Measurements from ENCODE around the gene NCOA4. TPM values are rescaled to one million over a fixed set of nuclear protein-coding genes. Genes with fewer than 3 reads are reported as not detected.
"Not testable (repeated sequence)": the region's sequence is repeated elsewhere in the genome, so short reads cannot be mapped to it uniquely, and the experiment has no call there.

The NCOA4 gene
- total RNA-seq, 2 donors from 2014 or later, result 157 to 200 TPM

- Histone ChIP-seq H3K9me3 (ENCODE audit: control insufficient read depth, low read length) (peaks cover 28% of the 10 kb centered on the region), H3K4me1 (ENCODE audit: control insufficient read depth, insufficient read depth, low read length) (no peaks in the 10 kb centered on the region), H3K9ac (ENCODE audit: extremely low read depth, low read length, poor library complexity, severe bottlenecking) (no peak overlapping the region), H3K36me3 (ENCODE audit: control insufficient read depth, insufficient read depth, low read length) (peaks cover 70% of the 10 kb centered on the region), H3K27ac (ENCODE audit: low read depth, low read length) (no peak overlapping the region), H3K4me3 (ENCODE audit: low read length) (no peak overlapping the region), H3K27me3 (ENCODE audit: control insufficient read depth, insufficient read depth, low read length, poor library complexity, severe bottlenecking) (no peaks in the 10 kb centered on the region)
- H3K9me3 Mint-ChIP-seq, result peaks cover 19% of the 10 kb centered on the region
- H3K4me1 Mint-ChIP-seq, result peaks cover 1% of the 10 kb centered on the region
- no peaks in the 10 kb centered on the region for H3K27me3 Mint-ChIP-seq (ENCODE audit: insufficient read depth)
- H3K27ac Mint-ChIP-seq, result no peak overlapping the region
- no peak for TF ChIP-seq CTCF (conservative IDR thresholded peaks at IDR 0.05)
- no peak for DNase-seq
- no peak overlapping the region for H3K4me3 Mint-ChIP-seq
- WGBS, 2 experiments (ENCODE audit: insufficient coverage in 1 of 2, insufficient read length in 1 of 2), result 87 to 94% methylated on average over 3 to 4 of the region's 4 CpGs
- H3K36me3 Mint-ChIP-seq (ENCODE audit: low read depth), result peaks cover 81% of the 10 kb centered on the region
Measured at GRCh38 chr10:45997557-45997956, 32.9 kb downstream of the NCOA4 start.

- H3K4me3 Mint-ChIP-seq; H3K4me3 ChIP-seq (ENCODE audit: low read length); H3K9me3 ChIP-seq (ENCODE audit: control insufficient read depth, low read length); H3K27ac ChIP-seq (ENCODE audit: low read depth, low read length); H3K9ac ChIP-seq (ENCODE audit: extremely low read depth, low read length, poor library complexity, severe bottlenecking); H3K27ac Mint-ChIP-seq; H3K27me3 Mint-ChIP-seq (ENCODE audit: insufficient read depth); H3K27me3 ChIP-seq (ENCODE audit: control insufficient read depth, insufficient read depth, low read length, poor library complexity, severe bottlenecking); H3K9me3 Mint-ChIP-seq; H3K4me1 ChIP-seq (ENCODE audit: control insufficient read depth, insufficient read depth, low read length); DNase-seq; H3K4me1 Mint-ChIP-seq: not testable (repeated sequence)
- peaks cover 35% of the 10 kb centered on the region for H3K36me3 ChIP-seq (ENCODE audit: control insufficient read depth, insufficient read depth, low read length)
- peaks cover 34% of the 10 kb centered on the region for H3K36me3 Mint-ChIP-seq (ENCODE audit: low read depth)
- WGBS, 2 experiments (ENCODE audit: insufficient coverage in 1 of 2, insufficient read length in 1 of 2), result 91 to 92% methylated on average over 2 to 3 of the region's 3 CpGs
Measured at GRCh38 chr10:45985590-45985989, 44.8 kb downstream of the NCOA4 start.

- not testable (repeated sequence) for H3K27ac Mint-ChIP-seq; DNase-seq; H3K4me1 Mint-ChIP-seq; H3K9me3 Mint-ChIP-seq; H3K27ac ChIP-seq (ENCODE audit: low read depth, low read length); H3K9me3 ChIP-seq (ENCODE audit: control insufficient read depth, low read length); H3K27me3 ChIP-seq (ENCODE audit: control insufficient read depth, insufficient read depth, low read length, poor library complexity, severe bottlenecking); H3K4me1 ChIP-seq (ENCODE audit: control insufficient read depth, insufficient read depth, low read length); H3K4me3 ChIP-seq (ENCODE audit: low read length); H3K27me3 Mint-ChIP-seq (ENCODE audit: insufficient read depth); H3K4me3 Mint-ChIP-seq; H3K9ac ChIP-seq (ENCODE audit: extremely low read depth, low read length, poor library complexity, severe bottlenecking)
- peaks cover 28% of the 10 kb centered on the region for H3K36me3 ChIP-seq (ENCODE audit: control insufficient read depth, insufficient read depth, low read length)
- H3K36me3 Mint-ChIP-seq (ENCODE audit: low read depth), result peaks cover 28% of the 10 kb centered on the region
- WGBS, 2 experiments (ENCODE audit: insufficient coverage in 1 of 2, insufficient read length in 1 of 2), result 95% methylated on average over 2 of the region's 2 CpGs; no CpG with 5 or more reads in 1 of the 2 experiments
Measured at GRCh38 chr10:45984473-45984872, 46.0 kb downstream of the NCOA4 start.

DNA sequence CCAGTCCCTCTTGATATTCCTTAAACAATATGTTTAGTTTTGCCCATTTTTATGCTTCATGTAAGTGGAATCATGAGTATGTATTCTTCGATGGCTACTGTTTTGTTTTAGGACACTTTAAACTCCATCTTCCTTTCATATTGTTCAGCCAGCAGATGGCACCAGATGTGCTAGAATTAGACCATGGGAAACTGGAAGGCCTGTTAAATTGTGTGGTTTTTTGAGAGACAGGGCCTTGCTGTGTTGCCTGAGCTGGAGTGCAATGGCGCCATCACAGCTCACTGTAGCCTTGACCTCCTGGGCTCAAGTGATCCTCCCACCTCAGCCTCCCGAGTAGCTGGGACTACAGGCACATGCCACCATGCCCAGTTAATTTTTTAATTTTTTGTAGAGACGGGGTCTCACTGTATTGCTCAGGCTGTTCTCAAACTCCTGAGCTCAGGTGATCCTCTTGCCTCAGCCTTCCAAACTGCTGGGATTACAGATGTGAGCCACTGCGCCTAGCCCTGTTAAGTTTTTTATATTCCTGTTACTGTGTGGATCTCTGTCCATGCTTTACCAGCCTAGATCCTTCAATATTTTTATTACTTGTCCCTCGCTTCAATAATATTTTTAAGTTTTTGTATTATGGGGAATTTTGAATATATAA is 46.8 kb downstream of the NCOA4 start:
- peak; percentile 52 for DNase-seq
- H3K4me1 ChIP-seq (ENCODE audit: control insufficient read depth, insufficient read depth, low read length); H3K27me3 ChIP-seq (ENCODE audit: control insufficient read depth, insufficient read depth, low read length, poor library complexity, severe bottlenecking); H3K4me3 Mint-ChIP-seq; H3K9me3 ChIP-seq (ENCODE audit: control insufficient read depth, low read length); H3K9me3 Mint-ChIP-seq; H3K27me3 Mint-ChIP-seq (ENCODE audit: insufficient read depth); H3K27ac ChIP-seq (ENCODE audit: low read depth, low read length); H3K4me1 Mint-ChIP-seq; H3K9ac ChIP-seq (ENCODE audit: extremely low read depth, low read length, poor library complexity, severe bottlenecking); H3K4me3 ChIP-seq (ENCODE audit: low read length); H3K27ac Mint-ChIP-seq: not testable (repeated sequence)
- peaks cover 27% of the 10 kb centered on the region for H3K36me3 ChIP-seq (ENCODE audit: control insufficient read depth, insufficient read depth, low read length)
- H3K36me3 Mint-ChIP-seq (ENCODE audit: low read depth), result peaks cover 26% of the 10 kb centered on the region
- peak; percentile 64 for TF ChIP-seq CTCF (conservative IDR thresholded peaks at IDR 0.05)
- WGBS, 2 experiments (ENCODE audit: insufficient coverage in 1 of 2, insufficient read length in 1 of 2), result 71% methylated on average over 3 of the region's 6 CpGs; no CpG with 5 or more reads in 1 of the 2 experiments

DNA sequence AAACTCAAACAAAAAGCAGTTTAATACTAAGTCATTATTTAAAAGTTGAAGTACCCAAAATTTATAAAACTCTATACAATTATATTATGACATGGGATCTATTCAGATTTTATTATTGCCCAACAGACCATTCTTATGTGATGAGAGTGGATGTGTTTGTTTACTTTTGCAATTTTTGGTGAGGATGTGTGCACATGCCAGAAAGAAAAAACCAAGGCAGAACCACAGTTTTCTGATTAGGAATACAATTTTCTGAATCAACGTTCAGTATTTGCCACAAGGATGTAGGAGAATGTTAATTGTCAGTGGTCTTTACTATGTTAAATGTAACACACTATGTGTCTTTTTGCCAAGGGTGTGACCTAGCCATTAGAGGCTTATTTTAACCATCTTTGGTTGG is 49.1 kb downstream of the NCOA4 start:
- H3K4me3 Mint-ChIP-seq; H3K4me1 ChIP-seq (ENCODE audit: control insufficient read depth, insufficient read depth, low read length); DNase-seq; H3K9me3 ChIP-seq (ENCODE audit: control insufficient read depth, low read length); H3K27me3 Mint-ChIP-seq (ENCODE audit: insufficient read depth); H3K4me3 ChIP-seq (ENCODE audit: low read length); H3K27ac Mint-ChIP-seq; H3K9me3 Mint-ChIP-seq; H3K27me3 ChIP-seq (ENCODE audit: control insufficient read depth, insufficient read depth, low read length, poor library complexity, severe bottlenecking); H3K27ac ChIP-seq (ENCODE audit: low read depth, low read length); H3K4me1 Mint-ChIP-seq; H3K9ac ChIP-seq (ENCODE audit: extremely low read depth, low read length, poor library complexity, severe bottlenecking): not testable (repeated sequence)
- peaks cover 31% of the 10 kb centered on the region for H3K36me3 ChIP-seq (ENCODE audit: control insufficient read depth, insufficient read depth, low read length)
- WGBS, 2 experiments (ENCODE audit: insufficient coverage in 1 of 2, insufficient read length in 1 of 2), result 80 to 100% methylated on average over 1 of the region's 1 CpG
- H3K36me3 Mint-ChIP-seq (ENCODE audit: low read depth), result peaks cover 31% of the 10 kb centered on the region

- no CpG with 5 or more reads among the region's 2 CpGs for WGBS, 2 experiments (ENCODE audit: insufficient coverage in 1 of 2, insufficient read length in 1 of 2)
- H3K4me3 Mint-ChIP-seq; H3K27ac Mint-ChIP-seq; DNase-seq; H3K4me1 Mint-ChIP-seq; H3K4me3 ChIP-seq (ENCODE audit: low read length); H3K27me3 Mint-ChIP-seq (ENCODE audit: insufficient read depth); H3K4me1 ChIP-seq (ENCODE audit: control insufficient read depth, insufficient read depth, low read length); H3K27me3 ChIP-seq (ENCODE audit: control insufficient read depth, insufficient read depth, low read length, poor library complexity, severe bottlenecking); H3K9me3 ChIP-seq (ENCODE audit: control insufficient read depth, low read length); H3K9ac ChIP-seq (ENCODE audit: extremely low read depth, low read length, poor library complexity, severe bottlenecking); H3K9me3 Mint-ChIP-seq; H3K27ac ChIP-seq (ENCODE audit: low read depth, low read length): not testable (repeated sequence)
- peaks cover 20% of the 10 kb centered on the region for H3K36me3 ChIP-seq (ENCODE audit: control insufficient read depth, insufficient read depth, low read length)
- peaks cover 29% of the 10 kb centered on the region for H3K36me3 Mint-ChIP-seq (ENCODE audit: low read depth)
Measured at GRCh38 chr10:45978554-45978953, 51.9 kb downstream of the NCOA4 start.

Data from endodermal cell (in vitro differentiated cells).